GM19099 (cell line): ENCODE measurements around the gene ZNF564.

Experiments used
- POLR2A ChIP-seq: IDR thresholded peaks from 3 replicates; pipeline ENCODE4 v1.6.1; 2011; ENCODE audit warnings: low read depth; ENCODE audit not compliant: insufficient read length; ENCODE audit errors: extremely low read depth

Gene ZNF564

DNA sequence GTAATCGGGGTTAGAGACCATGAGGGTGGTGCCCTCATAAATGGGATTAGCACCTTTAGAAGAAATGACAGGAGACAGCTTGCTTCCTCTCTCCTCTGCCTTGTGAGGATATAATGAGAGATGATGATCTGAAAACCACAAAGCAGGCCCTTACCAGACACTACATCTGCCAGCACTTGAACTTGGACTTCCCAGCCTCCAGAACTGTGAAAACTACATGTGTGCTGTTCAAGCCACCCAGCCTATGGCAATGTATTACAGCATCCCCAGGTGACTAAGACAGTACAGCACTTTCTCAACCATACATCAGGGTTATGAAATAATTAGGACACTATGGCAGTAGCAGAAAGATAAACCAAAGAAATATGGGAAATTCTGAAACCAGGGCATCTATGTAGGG is 7.4 kb downstream of the ZNF564 start:
- TF ChIP-seq POLR2A: no peak

GRCh38 chr19:12527034-12527836 is 24.0 kb downstream of the ZNF564 start:
- no peak for TF ChIP-seq POLR2A

- no peak for TF ChIP-seq POLR2A
Observed at GRCh38 chr19:12526542-12526941, 24.7 kb downstream of the ZNF564 start.

DNA sequence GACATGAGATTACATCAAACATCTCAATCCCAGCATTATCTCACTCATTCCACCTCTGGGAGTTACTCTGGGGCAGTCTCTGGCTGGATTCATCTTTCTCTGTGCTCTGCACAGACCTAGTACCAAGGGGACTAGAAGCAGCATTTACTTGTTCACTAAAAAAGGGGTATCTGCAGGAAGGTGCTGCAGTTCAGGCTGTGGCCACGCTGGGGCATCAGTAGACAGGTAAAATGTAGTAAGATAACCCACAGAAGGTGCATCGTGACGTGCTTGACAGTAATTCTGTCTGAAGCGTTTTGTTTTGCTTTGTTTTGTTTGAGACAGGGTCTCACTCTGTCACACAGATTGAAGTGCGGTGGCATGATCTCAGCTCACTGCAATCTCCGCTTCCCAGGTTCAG is 29.3 kb downstream of the ZNF564 start:
- TF ChIP-seq POLR2A: no peak

DNA sequence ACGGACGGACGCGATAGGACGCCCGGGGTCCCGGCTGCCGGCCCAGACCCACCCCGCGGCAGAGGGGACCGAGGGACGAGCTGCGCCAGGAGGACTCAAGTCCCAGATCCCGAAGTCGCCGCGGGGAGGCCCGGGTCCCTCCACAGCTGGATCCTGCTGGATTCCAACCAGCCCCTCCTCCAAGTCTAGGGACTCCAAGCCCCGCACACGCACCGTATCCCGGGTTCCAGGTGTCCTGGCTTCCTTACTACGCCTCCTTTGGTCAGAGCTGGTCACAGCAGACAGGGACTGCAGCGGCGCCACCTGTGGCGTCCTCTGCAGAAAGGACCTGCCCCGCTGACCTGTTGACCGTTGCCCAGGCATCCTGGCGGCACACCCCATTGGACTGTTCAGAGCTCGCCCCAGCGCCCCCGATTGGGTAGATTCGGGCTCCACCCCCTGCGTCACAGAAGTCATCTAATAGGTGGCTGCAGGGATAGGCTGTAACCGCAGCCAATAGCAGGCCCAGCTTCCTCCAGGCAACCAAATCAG is 37.7 kb downstream of the ZNF564 start:
- no peak for TF ChIP-seq POLR2A

GRCh38 chr19:12497032-12497431 is 54.2 kb downstream of the ZNF564 start:
- no peak for TF ChIP-seq POLR2A

- no peak for TF ChIP-seq POLR2A
Observed at GRCh38 chr19:12496480-12496879, 54.8 kb downstream of the ZNF564 start.

DNA sequence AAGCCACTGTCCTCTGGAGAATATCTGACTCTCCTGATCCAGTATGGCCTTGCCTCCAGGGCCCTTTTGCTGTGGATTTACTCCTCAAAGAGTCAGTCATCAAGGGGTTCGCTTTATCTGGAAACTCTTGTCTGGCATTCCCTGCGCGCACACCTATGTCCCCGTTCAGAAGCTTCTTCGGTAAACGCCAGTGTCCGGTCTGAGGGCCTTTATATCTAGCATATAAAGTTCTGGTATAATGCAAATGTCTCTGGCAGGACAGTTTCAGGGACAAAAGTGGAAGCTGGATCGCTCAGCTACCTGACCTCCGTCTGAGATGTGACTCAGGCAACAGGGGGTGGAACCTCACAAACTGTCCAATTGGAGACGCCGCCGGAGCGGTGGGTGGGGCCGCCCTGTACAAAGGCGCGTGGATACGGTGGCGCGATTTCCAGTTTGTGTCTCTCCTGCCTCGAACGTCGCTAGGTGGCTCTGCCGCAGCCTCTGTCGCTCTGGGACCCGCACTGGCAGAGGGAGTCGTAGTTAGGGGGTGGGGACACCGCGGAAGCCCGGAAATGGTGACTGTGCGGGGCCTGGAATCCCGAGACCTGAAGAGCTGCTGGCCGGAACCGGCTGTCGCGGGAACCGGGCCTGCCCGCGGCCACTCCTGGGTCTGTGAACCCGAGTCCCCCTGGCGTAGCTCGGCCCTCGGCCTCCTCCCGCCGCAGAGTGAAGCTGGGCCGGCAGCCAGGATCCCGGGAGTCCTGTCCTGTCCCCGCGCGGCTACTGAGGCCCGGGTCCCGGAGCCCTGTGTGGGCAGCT is 56.1 kb downstream of the ZNF564 start:
- TF ChIP-seq POLR2A: peak; percentile 91

DNA sequence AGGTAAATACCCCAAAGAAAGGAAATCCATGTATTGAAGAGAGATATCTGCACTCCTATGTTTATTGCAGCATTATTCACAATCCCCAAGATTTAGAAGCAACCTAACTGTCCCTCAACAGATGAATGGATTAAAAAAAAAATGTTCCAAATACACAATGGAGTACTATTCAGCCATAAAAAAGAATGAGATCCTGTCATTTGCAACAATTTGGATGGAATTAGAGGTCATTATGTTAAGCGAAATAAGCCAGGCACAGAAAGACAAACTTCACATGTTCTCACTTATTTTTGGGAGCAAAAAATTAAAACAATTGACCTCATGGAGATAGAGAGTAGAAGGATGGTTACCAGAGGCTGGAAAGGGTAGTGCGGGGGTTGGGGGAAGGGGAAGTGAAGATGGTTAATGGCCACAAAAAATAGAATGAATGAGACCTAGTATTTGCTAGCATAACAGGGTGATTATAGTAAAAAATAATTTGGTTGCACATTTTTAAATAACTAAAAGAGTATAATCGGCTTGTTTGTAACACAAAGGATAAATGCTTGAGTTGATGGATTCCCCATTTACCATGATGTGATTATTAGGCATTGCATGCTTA is 56.9 kb downstream of the ZNF564 start:
- TF ChIP-seq POLR2A: no peak

GRCh38 chr19:12485571-12485970 is 65.7 kb downstream of the ZNF564 start:
- no peak for TF ChIP-seq POLR2A

DNA sequence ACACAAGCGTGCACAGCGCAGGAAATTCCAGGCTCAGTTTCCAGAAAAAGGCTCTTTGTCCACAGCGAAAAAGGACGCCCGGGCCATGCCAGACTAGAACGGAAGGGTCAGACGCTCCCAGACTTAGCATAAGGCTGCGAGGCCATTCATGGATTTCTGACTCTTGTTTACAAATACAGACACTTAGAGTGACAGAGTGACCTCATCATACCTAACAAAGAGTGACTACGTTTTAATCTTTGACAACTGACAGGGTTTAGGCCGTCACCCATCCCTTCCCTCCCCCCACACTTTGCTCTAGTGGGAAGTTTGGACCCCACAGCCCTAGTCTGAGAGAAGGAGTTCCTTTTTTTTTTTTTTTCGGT is 66.2 kb downstream of the ZNF564 start:
- TF ChIP-seq POLR2A: no peak

DNA sequence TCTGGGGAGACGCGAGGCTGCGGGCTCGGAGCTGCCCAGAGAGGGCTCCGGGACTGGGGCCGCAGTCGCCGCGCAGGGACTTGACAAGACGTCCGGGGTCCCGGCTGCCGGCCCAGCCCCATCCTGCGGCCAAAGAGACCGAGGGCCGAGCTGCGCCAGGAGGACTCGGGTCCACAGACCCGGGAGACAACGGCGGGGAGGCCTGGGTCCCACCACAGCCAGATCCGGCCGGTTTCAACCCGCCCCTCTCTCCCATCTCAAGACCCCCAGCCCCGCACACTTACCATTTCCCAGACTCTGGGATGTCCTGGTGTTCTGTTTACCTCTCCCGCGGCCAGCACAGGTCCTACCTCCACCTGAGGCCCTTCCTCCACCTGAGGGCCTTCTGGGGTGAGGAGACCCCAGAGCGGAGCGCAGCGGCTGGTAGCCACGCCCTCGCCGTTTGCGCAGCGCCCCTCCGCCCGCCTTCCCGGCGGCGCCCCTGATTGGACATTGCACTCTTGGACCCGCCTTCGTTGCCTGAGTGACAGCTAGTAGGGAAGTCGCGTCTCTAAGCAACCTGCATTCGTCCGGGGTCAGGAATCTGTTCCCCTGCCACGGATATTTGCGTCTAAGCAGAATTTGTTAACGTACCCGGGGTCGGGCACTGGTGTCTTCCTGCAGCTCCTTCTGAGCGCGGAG is 66.8 kb downstream of the ZNF564 start, which contains the start of gene ZNF709:
Gene ZNF709, minus strand, starts transcription at position 446 of the 681 bp plus-strand sequence. Its CDS starts 159 bp downstream, at position 287.
- TF ChIP-seq POLR2A: peak; percentile 87

GRCh38 chr19:12484011-12484370 is 67.3 kb downstream of the ZNF564 start:
- TF ChIP-seq POLR2A: no peak

- TF ChIP-seq POLR2A: no peak
Observed at GRCh38 chr19:12482509-12482886, 68.8 kb downstream of the ZNF564 start.
